HepG2 (cell line): ENCODE data around the gene MAGED1. TPM values are rescaled to one million over a fixed set of nuclear protein-coding genes. Genes with fewer than 3 reads are reported as not detected.

Source experiments
- ATF6 ChIP-seq: sonication (generic); formaldehyde crosslinking; conservative IDR thresholded peaks from 2 replicates; pipeline ENCODE4 v1.4.0; 2020; ENCODE audit warnings: missing genetic modification reagents
- DRAP1 ChIP-seq: IDR thresholded peaks from 2 replicates; pipeline ENCODE4 v1.6.1; 2016; ENCODE audit warnings: missing genetic modification reagents, missing compliant biosample characterization
- EP300 ChIP-seq, 3 experiments: sonication (generic) in 1 of 3; formaldehyde crosslinking in 1 of 3; IDR thresholded peaks; 2 replicates each; pipeline versions ENCODE4 v1.5.1 to v1.6.1; 2011 to 2020; ENCODE audit warnings: low read depth in 2 of 3, low read length in 2 of 3, borderline replicate concordance in 1 of 3, improper control_type of control experiment in 1 of 3, mild to moderate bottlenecking in 1 of 3, missing genetic modification reagents in 1 of 3, moderate library complexity in 1 of 3
- HOXA5 ChIP-seq: sonication (generic); formaldehyde crosslinking; IDR thresholded peaks from 2 replicates; pipeline ENCODE4 v1.4.0; 2020; ENCODE audit warnings: missing genetic modification reagents
- ISX ChIP-seq: sonication (generic); formaldehyde crosslinking; conservative IDR thresholded peaks from 2 replicates; pipeline ENCODE4 v1.5.0; 2020; ENCODE audit warnings: missing genetic modification reagents
- KDM4B ChIP-seq: sonication (generic); formaldehyde crosslinking; IDR thresholded peaks from 2 replicates; pipeline ENCODE4 v1.4.0; 2020; ENCODE audit warnings: missing genetic modification reagents
- KLF6 ChIP-seq: IDR thresholded peaks from 2 replicates; pipeline ENCODE4 v1.8.0; 2016; ENCODE audit warnings: missing biosample characterization, missing genetic modification reagents
- MAFK ChIP-seq, 2 experiments: IDR thresholded peaks in 1 of 2; conservative IDR thresholded peaks in 1 of 2; 2 replicates each; pipeline ENCODE4 v1.6.1; 2011; ENCODE audit warnings: improper control_type of control experiment in 2 of 2, low read length in 2 of 2
- MYC ChIP-seq: sonication (generic); formaldehyde crosslinking; IDR thresholded peaks from 2 replicates; pipeline ENCODE4 v1.9.0; 2021; ENCODE audit warnings: missing genetic modification reagents, borderline replicate concordance
- MYNN ChIP-seq: sonication (generic); formaldehyde crosslinking; IDR thresholded peaks from 2 replicates; pipeline ENCODE4 v1.4.0; 2020; ENCODE audit warnings: mild to moderate bottlenecking, low read depth, missing genetic modification reagents
- PLRG1 ChIP-seq: fragments of 450-650 bp; conservative IDR thresholded peaks from 2 replicates; pipeline ENCODE4 v1.6.1; 2016
- PPARG ChIP-seq: conservative IDR thresholded peaks from 2 replicates; pipeline ENCODE4 v1.6.1; 2016; ENCODE audit warnings: missing biosample characterization, missing genetic modification reagents
- TSC22D2 ChIP-seq: sonication (generic); formaldehyde crosslinking; IDR thresholded peaks from 2 replicates; pipeline ENCODE4 v1.5.1; 2020; ENCODE audit warnings: missing genetic modification reagents, mild to moderate bottlenecking, borderline replicate concordance
- ZBTB21 ChIP-seq: sonication (generic); formaldehyde crosslinking; IDR thresholded peaks from 2 replicates; pipeline ENCODE4 v1.4.0; 2020; ENCODE audit warnings: missing genetic modification reagents
- ZBTB39 ChIP-seq: sonication (generic); formaldehyde crosslinking; IDR thresholded peaks from 2 replicates; pipeline ENCODE4 v1.5.0; 2020; ENCODE audit warnings: missing genetic modification reagents
- ZC3H13 ChIP-seq: sonication (generic); formaldehyde crosslinking; IDR thresholded peaks from 2 replicates; pipeline ENCODE4 v1.8.1; 2023; ENCODE audit warnings: mild to moderate bottlenecking, missing genetic modification reagents, moderate library complexity
- ZFP37 ChIP-seq: sonication (generic); formaldehyde crosslinking; IDR thresholded peaks from 2 replicates; pipeline ENCODE4 v1.4.0; 2020; ENCODE audit warnings: missing genetic modification reagents, borderline replicate concordance
- ZNF230 ChIP-seq: sonication (generic); formaldehyde crosslinking; IDR thresholded peaks from 2 replicates; pipeline ENCODE4 v1.4.0; 2020; ENCODE audit warnings: mild to moderate bottlenecking, missing genetic modification reagents
- ZNF331 ChIP-seq: sonication (generic); formaldehyde crosslinking; IDR thresholded peaks from 2 replicates; pipeline ENCODE4 v1.4.0; 2020; ENCODE audit warnings: missing genetic modification reagents
- ZNF468 ChIP-seq: sonication (generic); formaldehyde crosslinking; IDR thresholded peaks from 2 replicates; pipeline ENCODE4 v1.8.0; 2022; ENCODE audit warnings: mild to moderate bottlenecking, moderate library complexity, missing genetic modification reagents
- ZNF569 ChIP-seq: sonication (generic); formaldehyde crosslinking; IDR thresholded peaks from 2 replicates; pipeline ENCODE4 v1.5.0; 2020; ENCODE audit warnings: mild to moderate bottlenecking, missing genetic modification reagents, moderate library complexity, borderline replicate concordance
- polyA plus RNA-seq, 8 experiments: library from polyadenylated mRNA; depleted of rRNA in 3 of 8; stranded (reverse) in 7 of 8; unstranded in 1 of 8; fragments of >200 nt; fragmentation: Illumina TruSeq in 4 of 8; extraction: Trizol in 4 of 8; gene quantifications; 2 replicates each; pipeline versions ENCODE4 v1.2.1 to v1.2.3, GENCODE V29; 2011 to 2016; ENCODE audit warnings: low read depth in 4 of 8, missing spikeins in 1 of 8, mixed read lengths in 1 of 8; ENCODE audit not compliant: insufficient read depth in 1 of 8
- total RNA-seq, 5 experiments: library from RNA; depleted of rRNA; stranded (reverse); fragments of >200 nt; fragmentation: Illumina TruSeq; extraction: Trizol; gene quantifications; 2 replicates each; pipeline ENCODE4 v1.2.3, GENCODE V29; 2016; ENCODE audit warnings: low read depth in 1 of 5
- TF ChIP-seq, protein P1 (sequence below): sonication (generic); formaldehyde crosslinking; IDR thresholded peaks from 2 replicates; pipeline ENCODE4 v1.4.0; 2020; ENCODE audit warnings: missing genetic modification reagents

MAGED1 gene
- total and polyA plus RNA-seq, 2 of the 13 experiments (the other 11 are each of a cell fraction or from before 2014, with no cell fraction given): 105 to 137 TPM

DNA sequence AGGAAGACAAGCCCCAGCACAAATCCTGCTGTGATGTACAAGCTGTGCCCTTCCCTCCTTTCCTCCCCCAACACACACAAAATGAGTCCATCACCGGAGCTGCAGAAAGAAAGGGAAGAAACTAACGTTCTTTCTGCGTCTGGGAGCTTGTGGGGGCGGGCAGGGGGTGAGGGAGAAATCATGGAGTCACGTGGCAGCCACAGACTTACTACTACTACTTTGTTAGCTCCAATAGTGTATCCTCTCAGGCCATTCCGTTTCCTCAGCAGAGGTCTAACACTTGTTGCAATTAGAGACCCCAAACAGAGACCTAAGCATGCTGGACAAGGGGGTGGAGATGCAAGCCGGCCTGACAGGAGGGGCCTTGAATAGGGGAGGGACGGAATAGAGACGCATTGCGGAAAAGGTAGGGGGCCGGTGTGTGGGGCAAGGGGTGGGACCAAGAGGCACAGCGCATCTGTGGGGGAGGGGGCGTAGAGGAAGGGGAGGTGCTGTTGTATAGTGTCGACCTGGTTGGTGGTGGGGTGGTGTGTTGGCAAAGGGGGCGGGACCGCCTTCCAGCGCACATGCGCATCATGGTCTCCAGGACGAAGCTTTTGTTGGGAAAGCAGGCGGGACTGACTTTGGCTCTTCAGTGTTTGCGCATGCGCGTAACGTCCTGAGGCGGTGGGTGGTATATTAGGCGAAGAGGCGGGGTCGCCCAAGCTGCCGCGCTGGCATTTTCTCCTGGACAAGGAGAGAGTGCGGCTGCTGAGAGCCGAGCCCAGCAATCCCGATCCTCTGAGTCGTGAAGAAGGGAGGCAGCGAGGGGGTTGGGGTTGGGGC, at the start of gene MAGED1 (continued):
- TF ChIP-seq MYC (CRISPR knock-in tag) (no peak), KLF6 (no peak), ZFP37 (CRISPR knock-in tag) (no peak), HOXA5 (CRISPR knock-in tag) (no peak), ZNF331 (CRISPR knock-in tag) (no peak), MAFK (conservative IDR thresholded peaks at IDR 0.05 in 1 of 2, IDR thresholded peaks at IDR 0.05 in 1 of 2; ENCODE audit: low read length in 2 of 2) (peak; percentile 21 to 35; a peak in 2 of 4 replicates), EP300 (IDR thresholded peaks at IDR 0.05; ENCODE audit: low read depth in 2 of 2, low read length in 2 of 2) (no peak), EP300 (CRISPR knock-in tag; IDR thresholded peaks at IDR 0.05; ENCODE audit: borderline replicate concordance) (no peak), ZNF468 (CRISPR knock-in tag) (no peak), PPARG (no peak), ISX (CRISPR knock-in tag) (no peak), KDM4B (CRISPR knock-in tag) (no peak), TSC22D2 (no peak), ZBTB21 (CRISPR knock-in tag) (no peak), ZNF230 (CRISPR knock-in tag) (no peak), MYNN (no peak), ZC3H13 (CRISPR knock-in tag) (no peak), ZBTB39 (CRISPR knock-in tag) (no peak), ATF6 (CRISPR knock-in tag) (no peak), ZNF569 (CRISPR knock-in tag) (no peak), PLRG1 (no peak), DRAP1 (peak; percentile 97)
- TF ChIP-seq, protein P1, sequence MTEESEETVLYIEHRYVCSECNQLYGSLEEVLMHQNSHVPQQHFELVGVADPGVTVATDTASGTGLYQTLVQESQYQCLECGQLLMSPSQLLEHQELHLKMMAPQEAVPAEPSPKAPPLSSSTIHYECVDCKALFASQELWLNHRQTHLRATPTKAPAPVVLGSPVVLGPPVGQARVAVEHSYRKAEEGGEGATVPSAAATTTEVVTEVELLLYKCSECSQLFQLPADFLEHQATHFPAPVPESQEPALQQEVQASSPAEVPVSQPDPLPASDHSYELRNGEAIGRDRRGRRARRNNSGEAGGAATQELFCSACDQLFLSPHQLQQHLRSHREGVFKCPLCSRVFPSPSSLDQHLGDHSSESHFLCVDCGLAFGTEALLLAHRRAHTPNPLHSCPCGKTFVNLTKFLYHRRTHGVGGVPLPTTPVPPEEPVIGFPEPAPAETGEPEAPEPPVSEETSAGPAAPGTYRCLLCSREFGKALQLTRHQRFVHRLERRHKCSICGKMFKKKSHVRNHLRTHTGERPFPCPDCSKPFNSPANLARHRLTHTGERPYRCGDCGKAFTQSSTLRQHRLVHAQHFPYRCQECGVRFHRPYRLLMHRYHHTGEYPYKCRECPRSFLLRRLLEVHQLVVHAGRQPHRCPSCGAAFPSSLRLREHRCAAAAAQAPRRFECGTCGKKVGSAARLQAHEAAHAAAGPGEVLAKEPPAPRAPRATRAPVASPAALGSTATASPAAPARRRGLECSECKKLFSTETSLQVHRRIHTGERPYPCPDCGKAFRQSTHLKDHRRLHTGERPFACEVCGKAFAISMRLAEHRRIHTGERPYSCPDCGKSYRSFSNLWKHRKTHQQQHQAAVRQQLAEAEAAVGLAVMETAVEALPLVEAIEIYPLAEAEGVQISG (CRISPR knock-in tag): 0 out of 2 replicates have a peak, but pooled peaks have one; percentile 29
